ENCODE measurements around the gene RERE.

Gene RERE

GRCh38 chr1:8354038-8354437 is 463.4 kb downstream of the RERE start:
- no peak overlapping the region for H3K4me3 Mint-ChIP-seq
- H3K27ac Mint-ChIP-seq: no peak overlapping the region
- H3K36me3 Mint-ChIP-seq (ENCODE audit: low read depth): peaks cover 68% of the 10 kb centered on the region
- H3K9me3 Mint-ChIP-seq: no peaks in the 10 kb centered on the region
- no peaks in the 10 kb centered on the region for H3K27me3 Mint-ChIP-seq
- H3K4me1 Mint-ChIP-seq (ENCODE audit: low read depth): peaks cover under 1% of the 10 kb centered on the region
- intact Hi-C loops (cut with micrococcal nuclease): no loop called here

- Mint-ChIP-seq H3K4me1 (ENCODE audit: low read depth) (peaks cover 5% of the 10 kb centered on the region), H3K4me3 (no peak overlapping the region), H3K27ac (no peak overlapping the region), H3K9me3 (no peaks in the 10 kb centered on the region), H3K36me3 (ENCODE audit: low read depth) (peaks cover 59% of the 10 kb centered on the region), H3K27me3 (peaks cover 7% of the 10 kb centered on the region)
- intact Hi-C loops (cut with micrococcal nuclease): no loop called here
Measured at GRCh38 chr1:8352886-8353785, 464.3 kb downstream of the RERE start.

- H3K27me3 Mint-ChIP-seq: peaks cover 7% of the 10 kb centered on the region
- peaks cover 5% of the 10 kb centered on the region for H3K4me1 Mint-ChIP-seq (ENCODE audit: low read depth)
- intact Hi-C loops (cut with micrococcal nuclease): no loop called here
- peaks cover 52% of the 10 kb centered on the region for H3K36me3 Mint-ChIP-seq (ENCODE audit: low read depth)
- H3K27ac Mint-ChIP-seq: no peak overlapping the region
- H3K4me3 Mint-ChIP-seq: no peak overlapping the region
- H3K9me3 Mint-ChIP-seq: no peaks in the 10 kb centered on the region
Measured at GRCh38 chr1:8352471-8352845, 465.0 kb downstream of the RERE start.

- Mint-ChIP-seq H3K36me3 (ENCODE audit: low read depth) (peaks cover 46% of the 10 kb centered on the region), H3K4me1 (ENCODE audit: low read depth) (peaks cover 5% of the 10 kb centered on the region), H3K9me3 (no peaks in the 10 kb centered on the region), H3K4me3 (no peak overlapping the region), H3K27ac (no peak overlapping the region), H3K27me3 (peaks cover 7% of the 10 kb centered on the region)
- intact Hi-C loops (cut with micrococcal nuclease): no loop called here
Measured at GRCh38 chr1:8351693-8352470, 465.6 kb downstream of the RERE start.

GRCh38 chr1:8350914-8351684 is 466.3 kb downstream of the RERE start:
- no peak overlapping the region for H3K4me3 Mint-ChIP-seq
- intact Hi-C loops (cut with micrococcal nuclease): no loop called here
- H3K27ac Mint-ChIP-seq: peak overlapping the region; percentile 15
- peaks cover 8% of the 10 kb centered on the region for H3K27me3 Mint-ChIP-seq
- H3K9me3 Mint-ChIP-seq: no peaks in the 10 kb centered on the region
- H3K4me1 Mint-ChIP-seq (ENCODE audit: low read depth): peaks cover 5% of the 10 kb centered on the region
- H3K36me3 Mint-ChIP-seq (ENCODE audit: low read depth): peaks cover 39% of the 10 kb centered on the region

- intact Hi-C loops (cut with micrococcal nuclease): loop anchor here (1.0 kb wide), 2 partner anchors 319 to 335 kb away; no protein-coding TSS in a partner anchor
- Mint-ChIP-seq H3K4me3 (no peak overlapping the region), H3K27ac (no peak overlapping the region), H3K27me3 (peaks cover 9% of the 10 kb centered on the region), H3K4me1 (ENCODE audit: low read depth) (peaks cover 5% of the 10 kb centered on the region), H3K9me3 (no peaks in the 10 kb centered on the region), H3K36me3 (ENCODE audit: low read depth) (peaks cover 27% of the 10 kb centered on the region)
Measured at GRCh38 chr1:8349961-8350360, 467.5 kb downstream of the RERE start.

- Mint-ChIP-seq H3K27me3 (peaks cover 9% of the 10 kb centered on the region), H3K9me3 (no peaks in the 10 kb centered on the region), H3K27ac (no peak overlapping the region), H3K4me1 (ENCODE audit: low read depth) (peaks cover 5% of the 10 kb centered on the region), H3K36me3 (ENCODE audit: low read depth) (peaks cover 22% of the 10 kb centered on the region), H3K4me3 (no peak overlapping the region)
- intact Hi-C loops (cut with micrococcal nuclease): loop anchor here (1.0 kb wide), 2 partner anchors 318 to 334 kb away; no protein-coding TSS in a partner anchor
Measured at GRCh38 chr1:8349473-8349865, 468.0 kb downstream of the RERE start.

GRCh38 chr1:8348777-8349472 is 468.5 kb downstream of the RERE start:
- intact Hi-C loops (cut with micrococcal nuclease): loop anchor here (1.0 kb wide), 2 partner anchors 318 to 334 kb away; no protein-coding TSS in a partner anchor
- peak overlapping the region; percentile 11 for H3K27ac Mint-ChIP-seq
- H3K4me3 Mint-ChIP-seq: no peak overlapping the region
- peaks cover 17% of the 10 kb centered on the region for H3K36me3 Mint-ChIP-seq (ENCODE audit: low read depth)
- peaks cover 9% of the 10 kb centered on the region for H3K27me3 Mint-ChIP-seq
- peaks cover 5% of the 10 kb centered on the region for H3K4me1 Mint-ChIP-seq (ENCODE audit: low read depth)
- H3K9me3 Mint-ChIP-seq: no peaks in the 10 kb centered on the region

- peaks cover 5% of the 10 kb centered on the region for H3K4me1 Mint-ChIP-seq (ENCODE audit: low read depth)
- H3K4me3 Mint-ChIP-seq: no peak overlapping the region
- H3K27ac Mint-ChIP-seq: peak overlapping the region; percentile 11
- intact Hi-C loops (cut with micrococcal nuclease): no loop called here
- H3K36me3 Mint-ChIP-seq (ENCODE audit: low read depth): peaks cover 10% of the 10 kb centered on the region
- H3K9me3 Mint-ChIP-seq: no peaks in the 10 kb centered on the region
- peaks cover 9% of the 10 kb centered on the region for H3K27me3 Mint-ChIP-seq
Measured at GRCh38 chr1:8348047-8348776, 469.2 kb downstream of the RERE start.

- Mint-ChIP-seq H3K4me3 (no peak overlapping the region), H3K27me3 (peaks cover 9% of the 10 kb centered on the region), H3K4me1 (ENCODE audit: low read depth) (peaks cover 5% of the 10 kb centered on the region), H3K9me3 (no peaks in the 10 kb centered on the region), H3K36me3 (ENCODE audit: low read depth) (peaks cover 4% of the 10 kb centered on the region), H3K27ac (no peak overlapping the region)
- intact Hi-C loops (cut with micrococcal nuclease): no loop called here
Measured at GRCh38 chr1:8347635-8348034, 469.8 kb downstream of the RERE start.

GRCh38 chr1:8345621-8346415 is 471.6 kb downstream of the RERE start:
- intact Hi-C loops (cut with micrococcal nuclease): no loop called here
- Mint-ChIP-seq H3K36me3 (ENCODE audit: low read depth) (no peaks in the 10 kb centered on the region), H3K27me3 (peaks cover 9% of the 10 kb centered on the region), H3K4me1 (ENCODE audit: low read depth) (peaks cover 5% of the 10 kb centered on the region), H3K27ac (no peak overlapping the region), H3K9me3 (no peaks in the 10 kb centered on the region), H3K4me3 (no peak overlapping the region)

GRCh38 chr1:8344893-8345507 is 472.4 kb downstream of the RERE start:
- no peaks in the 10 kb centered on the region for H3K36me3 Mint-ChIP-seq (ENCODE audit: low read depth)
- H3K27ac Mint-ChIP-seq: no peak overlapping the region
- peaks cover 9% of the 10 kb centered on the region for H3K27me3 Mint-ChIP-seq
- no peaks in the 10 kb centered on the region for H3K9me3 Mint-ChIP-seq
- H3K4me1 Mint-ChIP-seq (ENCODE audit: low read depth): peaks cover 5% of the 10 kb centered on the region
- no peak overlapping the region for H3K4me3 Mint-ChIP-seq
- intact Hi-C loops (cut with micrococcal nuclease): no loop called here
